Measurements from ENCODE around the gene SLC2A10.

Gene SLC2A10

GRCh38 chr20:46683668-46683938 is 25.8 kb upstream of the SLC2A10 start:
- DNase-seq (ENCODE audit: insufficient read length) (no peak), FAIRE-seq (no peak)
- TF ChIP-seq POLR2AphosphoS5 (IDR thresholded peaks at IDR 0.05; ENCODE audit: low read depth, low read length) (peak; percentile 39; the same call in 1 of the 2 replicates), TAF1 (IDR thresholded peaks at IDR 0.05; ENCODE audit: borderline replicate concordance, low read depth, low read length) (no peak)

- DNase-seq (ENCODE audit: insufficient read length) (no peak), FAIRE-seq (no peak)
- no peak for TF ChIP-seq POLR2AphosphoS5 (IDR thresholded peaks at IDR 0.05; ENCODE audit: low read depth, low read length)
Observed at GRCh38 chr20:46683939-46684750, 25.3 kb upstream of the SLC2A10 start.

- FAIRE-seq (no peak), DNase-seq (ENCODE audit: insufficient read length) (no peak)
- TF ChIP-seq POLR2A (IDR thresholded peaks at IDR 0.05; ENCODE audit: low read depth, low read length) (no peak), TAF1 (IDR thresholded peaks at IDR 0.05; ENCODE audit: borderline replicate concordance, low read depth, low read length) (no peak), POLR2AphosphoS5 (IDR thresholded peaks at IDR 0.05; ENCODE audit: low read depth, low read length) (no peak)
Observed at GRCh38 chr20:46688151-46689081, 21.0 kb upstream of the SLC2A10 start.

- TF ChIP-seq POLR2A (IDR thresholded peaks at IDR 0.05; ENCODE audit: low read depth, low read length) (peak; percentile 84; the same call in 1 of the 2 replicates), POLR2AphosphoS5 (IDR thresholded peaks at IDR 0.05; ENCODE audit: low read depth, low read length) (peak; percentile 42), TAF1 (IDR thresholded peaks at IDR 0.05; ENCODE audit: borderline replicate concordance, low read depth, low read length) (peak; percentile 82)
- DNase-seq (ENCODE audit: insufficient read length) (peak; percentile 79), FAIRE-seq (peak; percentile 88)
Observed at GRCh38 chr20:46689082-46689753, 20.2 kb upstream of the SLC2A10 start, which contains the start of gene TP53RK. TP53RK (minus strand) TSS chr20:46689444; CDS start chr20:46689414, 30 bp downstream.

- TF ChIP-seq POLR2A (IDR thresholded peaks at IDR 0.05; ENCODE audit: low read depth, low read length), result no peak
- no peak for TF ChIP-seq POLR2AphosphoS5 (IDR thresholded peaks at IDR 0.05; ENCODE audit: low read depth, low read length)
- TF ChIP-seq TAF1 (IDR thresholded peaks at IDR 0.05; ENCODE audit: borderline replicate concordance, low read depth, low read length), result no peak
- no peak for DNase-seq (ENCODE audit: insufficient read length)
Observed at GRCh38 chr20:46689754-46690085, 19.7 kb upstream of the SLC2A10 start.

GRCh38 chr20:46690219-46691106 is 19.0 kb upstream of the SLC2A10 start:
- DNase-seq (ENCODE audit: insufficient read length), result no peak
- no peak for FAIRE-seq
- TF ChIP-seq POLR2A (IDR thresholded peaks at IDR 0.05; ENCODE audit: low read depth, low read length) (no peak), TAF1 (IDR thresholded peaks at IDR 0.05; ENCODE audit: borderline replicate concordance, low read depth, low read length) (no peak), POLR2AphosphoS5 (IDR thresholded peaks at IDR 0.05; ENCODE audit: low read depth, low read length) (no peak)

More at GRCh38 chr20:46689754-46690085, 19.7 kb upstream of the SLC2A10 start:
- FAIRE-seq, result no peak

GRCh38 chr20:46691196-46691595 is 18.3 kb upstream of the SLC2A10 start:
- TF ChIP-seq TAF1 (IDR thresholded peaks at IDR 0.05; ENCODE audit: borderline replicate concordance, low read depth, low read length), result no peak
- TF ChIP-seq POLR2A (IDR thresholded peaks at IDR 0.05; ENCODE audit: low read depth, low read length), result no peak
- no peak for TF ChIP-seq POLR2AphosphoS5 (IDR thresholded peaks at IDR 0.05; ENCODE audit: low read depth, low read length)
- no peak for FAIRE-seq
- DNase-seq (ENCODE audit: insufficient read length), result no peak

GRCh38 chr20:46694484-46694883 is 15.0 kb upstream of the SLC2A10 start:
- FAIRE-seq, result no peak
- TF ChIP-seq POLR2A (IDR thresholded peaks at IDR 0.05; ENCODE audit: low read depth, low read length) (no peak), POLR2AphosphoS5 (IDR thresholded peaks at IDR 0.05; ENCODE audit: low read depth, low read length) (no peak), TAF1 (IDR thresholded peaks at IDR 0.05; ENCODE audit: borderline replicate concordance, low read depth, low read length) (no peak)
- DNase-seq (ENCODE audit: insufficient read length), result no peak

- no peak for TF ChIP-seq TAF1 (IDR thresholded peaks at IDR 0.05; ENCODE audit: borderline replicate concordance, low read depth, low read length)
- no peak for TF ChIP-seq POLR2A (IDR thresholded peaks at IDR 0.05; ENCODE audit: low read depth, low read length)
- no peak for TF ChIP-seq POLR2AphosphoS5 (IDR thresholded peaks at IDR 0.05; ENCODE audit: low read depth, low read length)
- DNase-seq (ENCODE audit: insufficient read length) (no peak), FAIRE-seq (no peak)
Observed at GRCh38 chr20:46695892-46696291, 13.6 kb upstream of the SLC2A10 start.

GRCh38 chr20:46696791-46697279 is 12.6 kb upstream of the SLC2A10 start:
- no peak for TF ChIP-seq TAF1 (IDR thresholded peaks at IDR 0.05; ENCODE audit: borderline replicate concordance, low read depth, low read length)
- TF ChIP-seq POLR2AphosphoS5 (IDR thresholded peaks at IDR 0.05; ENCODE audit: low read depth, low read length), result no peak
- TF ChIP-seq POLR2A (IDR thresholded peaks at IDR 0.05; ENCODE audit: low read depth, low read length), result no peak
- DNase-seq (ENCODE audit: insufficient read length) (no peak), FAIRE-seq (no peak)

Measured in GM12892 (cell line).